ENCODE results near the gene PHF21B.
A peak's percentile ranks its signal among the peaks of the same experiment; 100 is the strongest.
"Not testable (repeated sequence)": the region's sequence is repeated elsewhere in the genome, so short reads cannot be mapped to it uniquely, and the experiment has no call there.

PHF21B gene

GRCh38 chr22:44932493-44932892 is 77.3 kb downstream of the PHF21B start:
- no peak for DNase-seq

GRCh38 chr22:44931766-44932165 is 78.0 kb downstream of the PHF21B start:
- no peak for DNase-seq

GRCh38 chr22:44931077-44931540 is 78.7 kb downstream of the PHF21B start:
- DNase-seq = peak; percentile 56

- no peak for DNase-seq
Measured at GRCh38 chr22:44930711-44931035, 79.1 kb downstream of the PHF21B start.

GRCh38 chr22:44930016-44930710 is 79.6 kb downstream of the PHF21B start:
- no peak for DNase-seq

- DNase-seq = no peak
Measured at GRCh38 chr22:44929359-44930015, 80.3 kb downstream of the PHF21B start.

GRCh38 chr22:44928711-44929358 is 81.0 kb downstream of the PHF21B start:
- no peak for DNase-seq

GRCh38 chr22:44928136-44928463 is 81.7 kb downstream of the PHF21B start:
- DNase-seq = no peak

- DNase-seq = no peak
Measured at GRCh38 chr22:44927463-44928135, 82.2 kb downstream of the PHF21B start.

GRCh38 chr22:44926491-44927415 is 83.1 kb downstream of the PHF21B start:
- no peak for DNase-seq

GRCh38 chr22:44926124-44926475 is 83.7 kb downstream of the PHF21B start:
- DNase-seq = no peak

- no peak for DNase-seq
Measured at GRCh38 chr22:44925465-44926123, 84.2 kb downstream of the PHF21B start.

- no peak for DNase-seq
Measured at GRCh38 chr22:44924710-44925109, 85.1 kb downstream of the PHF21B start.

GRCh38 chr22:44924098-44924497 is 85.7 kb downstream of the PHF21B start:
- no peak for DNase-seq

GRCh38 chr22:44921766-44922165 is 88.0 kb downstream of the PHF21B start:
- DNase-seq = not testable (repeated sequence)

- no peak for DNase-seq
Measured at GRCh38 chr22:44920183-44920582, 89.6 kb downstream of the PHF21B start.

- DNase-seq = no peak
Measured at GRCh38 chr22:44919691-44920090, 90.1 kb downstream of the PHF21B start.

GRCh38 chr22:44918925-44919392 is 90.8 kb downstream of the PHF21B start:
- no peak for DNase-seq

GRCh38 chr22:44918166-44918924 is 91.5 kb downstream of the PHF21B start:
- no peak for DNase-seq

- DNase-seq = no peak
Measured at GRCh38 chr22:44917372-44918165, 92.2 kb downstream of the PHF21B start.

All from right hindlimb (tissue), 1 donor.